Measurements from ENCODE around the gene DRD2.

Gene DRD2

DNA sequence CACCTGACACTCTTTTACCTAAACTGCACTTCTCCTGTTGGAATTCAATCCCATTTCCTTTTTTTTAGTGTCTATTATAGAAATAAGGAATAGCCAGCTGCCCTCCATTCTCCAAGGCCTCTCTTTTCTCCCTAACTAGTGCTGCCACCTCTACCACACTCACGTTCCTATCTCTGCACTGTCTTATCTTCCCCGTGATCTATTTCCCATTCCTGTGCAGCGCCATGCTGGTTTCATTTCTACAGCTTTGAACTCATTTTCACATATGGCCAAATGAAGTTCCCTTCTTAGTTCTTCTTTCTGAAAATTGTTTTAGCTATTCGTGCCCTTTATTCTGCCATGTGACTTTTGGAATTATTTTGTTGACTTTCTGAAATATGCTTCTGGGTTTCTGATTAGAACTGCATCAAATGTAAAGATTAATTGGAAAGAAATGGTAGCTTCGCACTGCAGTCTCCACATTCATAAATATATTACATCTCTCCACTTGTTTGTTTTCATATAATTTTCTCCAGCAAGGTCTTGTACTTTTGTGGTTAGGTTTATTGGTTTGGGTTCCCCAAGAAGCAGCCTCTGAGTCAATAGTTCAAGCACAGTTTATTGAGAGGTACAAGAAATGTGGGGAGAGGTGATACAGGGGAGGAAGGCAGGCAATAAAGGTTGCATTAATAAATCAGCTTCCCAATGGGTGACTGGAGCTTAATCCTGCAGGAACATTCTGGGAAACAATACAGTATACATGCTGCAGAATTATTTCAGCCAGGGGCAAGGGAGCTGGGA, 43.7 kb upstream of the DRD2 start:
- ChIA-PET CTCF (interaction anchor here (0.6 to 1.7 kb wide), 3 partner anchors 14 to 1688 kb away, joined by 5 to 11 read pairs (median 6); no protein-coding TSS in a partner anchor), POLR2A (no interaction called here)
- TF ChIP-seq ZNF624 (tag by site-specific recombination; IDR thresholded peaks at IDR 0.05) = no peak
- TF ChIP-seq ZNF10 (tag by site-specific recombination; IDR thresholded peaks at IDR 0.05) = no peak
- TF ChIP-seq ZNF26 (tag by site-specific recombination; IDR thresholded peaks at IDR 0.05) = no peak
- TF ChIP-seq CTCF (tag by site-specific recombination; IDR thresholded peaks at IDR 0.05) = no peak
- TF ChIP-seq SALL2 (tag by site-specific recombination; IDR thresholded peaks at IDR 0.05; ENCODE audit: borderline replicate concordance) = no peak
- TF ChIP-seq ZIC2 (tag by site-specific recombination; IDR thresholded peaks at IDR 0.05) = 0 out of 2 replicates have a peak, but pooled peaks have one; percentile 9
- no peak for TF ChIP-seq ZNF433 (tag by site-specific recombination; IDR thresholded peaks at IDR 0.05; ENCODE audit: low read depth)
- TF ChIP-seq ZBTB8A (tag by site-specific recombination; IDR thresholded peaks at IDR 0.05) = no peak
- no peaks in the 10 kb centered on the region for H3K9me3 ChIP-seq (ENCODE audit: control insufficient read depth, insufficient read depth, low read depth, low read length)
- no peaks in the 10 kb centered on the region for H3K36me3 ChIP-seq (ENCODE audit: control insufficient read depth in 2 of 2, insufficient read depth in 1 of 2, low read length in 2 of 2)
- H3K4me1 ChIP-seq (ENCODE audit: control insufficient read depth, insufficient read depth, low read length) = no peaks in the 10 kb centered on the region
- no peak overlapping the region for H3K27ac ChIP-seq (ENCODE audit: extremely low read depth, low read depth, low read length)
- H3K4me3 ChIP-seq (ENCODE audit: low read depth, low read length) = no peak overlapping the region

DNA sequence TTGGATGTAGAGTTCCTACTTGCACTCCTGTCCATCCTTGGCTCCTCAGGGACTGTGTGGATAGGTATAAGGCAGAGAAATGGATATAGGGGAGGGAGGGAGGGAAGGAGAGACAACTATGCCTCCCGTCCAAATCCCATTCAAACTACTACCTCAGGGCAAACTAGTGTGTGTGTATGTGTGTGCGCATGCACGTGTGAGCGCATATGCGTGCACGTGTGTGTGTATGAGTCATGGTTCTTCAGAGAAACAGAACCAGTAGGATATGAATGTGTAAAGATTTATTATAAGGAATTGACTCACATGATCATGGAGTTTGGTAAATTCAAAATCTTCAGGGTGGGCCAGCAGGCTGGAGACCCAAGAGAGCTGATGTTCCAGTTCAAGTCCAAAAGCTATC, 42.2 kb upstream of the DRD2 start:
- ChIA-PET POLR2A (no interaction called here), CTCF (no interaction called here)
- Histone ChIP-seq H3K9me3 (ENCODE audit: control insufficient read depth, insufficient read depth, low read depth, low read length) (no peaks in the 10 kb centered on the region), H3K27ac (ENCODE audit: extremely low read depth, low read depth, low read length) (no peak overlapping the region), H3K36me3 (ENCODE audit: control insufficient read depth in 2 of 2, insufficient read depth in 1 of 2, low read length in 2 of 2) (no peaks in the 10 kb centered on the region), H3K4me3 (ENCODE audit: low read depth, low read length) (no peak overlapping the region), H3K4me1 (ENCODE audit: control insufficient read depth, insufficient read depth, low read length) (no peaks in the 10 kb centered on the region)
- no peak for TF ChIP-seq SCRT1 (tag by site-specific recombination; IDR thresholded peaks at IDR 0.05; ENCODE audit: borderline replicate concordance)
- TF ChIP-seq ZNF768 (tag by site-specific recombination; IDR thresholded peaks at IDR 0.05) = no peak
- no peak for TF ChIP-seq GFI1B (tag by site-specific recombination; IDR thresholded peaks at IDR 0.05)
- TF ChIP-seq ZBTB20 (tag by site-specific recombination; IDR thresholded peaks at IDR 0.05) = no peak
- TF ChIP-seq SP3 (tag by site-specific recombination; IDR thresholded peaks at IDR 0.05) = no peak
- TF ChIP-seq ZNF639 (tag by site-specific recombination; IDR thresholded peaks at IDR 0.05) = no peak
- TF ChIP-seq ZNF544 (tag by site-specific recombination; IDR thresholded peaks at IDR 0.05) = no peak
- TF ChIP-seq ZNF140 (tag by site-specific recombination; IDR thresholded peaks at IDR 0.05) = no peak
- TF ChIP-seq REPIN1 (tag by site-specific recombination; IDR thresholded peaks at IDR 0.05; ENCODE audit: low read depth) = no peak
- TF ChIP-seq ZNF777 (tag by site-specific recombination; IDR thresholded peaks at IDR 0.05; ENCODE audit: borderline replicate concordance) = no peak
- no peak for TF ChIP-seq ZNF747 (tag by site-specific recombination; IDR thresholded peaks at IDR 0.05)
- TF ChIP-seq ZBTB44 (tag by site-specific recombination; IDR thresholded peaks at IDR 0.05) = no peak
- TF ChIP-seq ZNF114 (tag by site-specific recombination; IDR thresholded peaks at IDR 0.05) = no peak

Measured in HEK293 (cell line).